Smooth muscle cell (in vitro differentiated cells): ENCODE measurements around the gene LLCFC1. TPM values are rescaled to one million over a fixed set of nuclear protein-coding genes. Genes with fewer than 3 reads are reported as not detected.

Experiments
- DNase-seq: peaks from one replicate; lab custom pipeline; 2025; ENCODE audit not compliant: unreplicated experiment; lab: John Stamatoyannopoulos, UW
- H2AFZ ChIP-seq: fragments of 200-600 bp; sonication (generic); 2 replicates; pipeline ENCODE4 v1.6.0; 2016; ENCODE audit warnings: antibody characterized with exemption, low read depth, mild to moderate bottlenecking
- H3F3A ChIP-seq: fragments of 200-600 bp; sonication (generic); 2 replicates; pipeline ENCODE4 v1.6.0; 2017; ENCODE audit warnings: antibody characterized with exemption, low read depth
- H3K27ac ChIP-seq: fragments of 200-600 bp; sonication (generic); 2 replicates; pipeline ENCODE4 v1.5.1; 2016; ENCODE audit warnings: low read depth, mild to moderate bottlenecking
- H3K27me3 ChIP-seq: fragments of 200-600 bp; sonication (generic); 2 replicates; pipeline ENCODE4 v1.6.1; 2016; ENCODE audit warnings: low read depth, mild to moderate bottlenecking
- H3K36me3 ChIP-seq: fragments of 200-600 bp; sonication (generic); 2 replicates; pipeline ENCODE4 v1.5.1; 2016; ENCODE audit warnings: low read depth
- H3K4me1 ChIP-seq: fragments of 200-600 bp; sonication (generic); 2 replicates; pipeline ENCODE4 v1.5.1; 2016; ENCODE audit warnings: low read depth
- H3K4me2 ChIP-seq: fragments of 200-600 bp; sonication (generic); 2 replicates; pipeline ENCODE4 v1.6.0; 2016; ENCODE audit warnings: mild to moderate bottlenecking
- H3K4me3 ChIP-seq: fragments of 200-600 bp; sonication (generic); 2 replicates; pipeline ENCODE4 v1.5.1; 2016; ENCODE audit warnings: mild to moderate bottlenecking
- H3K79me2 ChIP-seq: fragments of 200-600 bp; sonication (generic); 2 replicates; pipeline ENCODE4 v1.6.0; 2016; ENCODE audit warnings: low read depth, mild to moderate bottlenecking
- H3K9ac ChIP-seq: fragments of 200-600 bp; sonication (generic); 2 replicates; pipeline ENCODE4 v1.6.0; 2016; ENCODE audit warnings: low read depth
- H3K9me3 ChIP-seq: fragments of 200-600 bp; sonication (generic); replicated peaks from 2 replicates; pipeline ENCODE4 v1.5.1; 2016; ENCODE audit warnings: low read depth
- H4K20me1 ChIP-seq: fragments of 200-600 bp; sonication (generic); 2 replicates; pipeline ENCODE4 v1.6.0; 2016; ENCODE audit warnings: low read depth
- CTCF ChIP-seq: fragments of 200-600 bp; sonication (generic); IDR thresholded peaks from 2 replicates; pipeline ENCODE4 v1.5.1; 2017; ENCODE audit warnings: borderline replicate concordance, mild to moderate bottlenecking, antibody characterized with exemption; ENCODE audit not compliant: insufficient read depth, poor library complexity, severe bottlenecking
- WGBS: methylation state at CpG from one replicate; pipeline ENCODE4 v1.1.7; 2016; ENCODE audit warnings: low lambda C conversion rate; 5-methylcytosine and 5-hydroxymethylcytosine counted together
- polyA plus RNA-seq: library from polyadenylated mRNA; unstranded; fragments of >200 nt; fragmentation: Nextera tagmentation; extraction: Ambion mirVana; gene quantifications from 2 replicates; pipeline ENCODE4 v1.2.1, GENCODE V29; 2016
- total RNA-seq: library from RNA; depleted of rRNA; stranded (reverse); fragments of >200 nt; gene quantifications from 2 replicates; pipeline ENCODE4 v1.2.3, GENCODE V29; 2014

The LLCFC1 gene
- total and polyA plus RNA-seq, 2 experiments from 2014 or later = not detected

- H3K4me3 ChIP-seq = no peak overlapping the region
- no peaks in the 10 kb centered on the region for H3K79me2 ChIP-seq
- no peaks in the 10 kb centered on the region for H3F3A ChIP-seq
- H2AFZ ChIP-seq = no peak overlapping the region
- H3K9ac ChIP-seq = no peak overlapping the region
- no peak for TF ChIP-seq CTCF
- H3K27me3 ChIP-seq = peaks cover 13% of the 10 kb centered on the region
- no peaks in the 10 kb centered on the region for H4K20me1 ChIP-seq
- H3K4me1 ChIP-seq = no peaks in the 10 kb centered on the region
- no peak overlapping the region for H3K27ac ChIP-seq
- no peak for DNase-seq
- 87% methylated on average over 10 of the region's 10 CpGs for WGBS
- H3K9me3 ChIP-seq = no peaks in the 10 kb centered on the region
- no peaks in the 10 kb centered on the region for H3K36me3 ChIP-seq
- H3K4me2 ChIP-seq = no peak overlapping the region
These were observed 47.7 kb upstream of the LLCFC1 start for GRCh38 chr7:142891490-142892082.

GRCh38 chr7:142892951-142893350 lies 46.3 kb upstream of the LLCFC1 start:
- no peaks in the 10 kb centered on the region for H3K79me2 ChIP-seq
- H3K4me1 ChIP-seq = no peaks in the 10 kb centered on the region
- peaks cover 20% of the 10 kb centered on the region for H3K27me3 ChIP-seq
- H3K9ac ChIP-seq = no peak overlapping the region
- H2AFZ ChIP-seq = no peak overlapping the region
- no peak for TF ChIP-seq CTCF
- H3K9me3 ChIP-seq = no peaks in the 10 kb centered on the region
- no peaks in the 10 kb centered on the region for H3K36me3 ChIP-seq
- WGBS = 87% methylated on average over 5 of the region's 5 CpGs
- no peak for DNase-seq
- H3K27ac ChIP-seq = no peak overlapping the region
- H4K20me1 ChIP-seq = no peaks in the 10 kb centered on the region
- H3K4me3 ChIP-seq = no peak overlapping the region
- H3F3A ChIP-seq = no peaks in the 10 kb centered on the region
- H3K4me2 ChIP-seq = no peak overlapping the region

GRCh38 chr7:142894112-142894984 lies 44.9 kb upstream of the LLCFC1 start:
- no peak for DNase-seq
- Histone ChIP-seq H3F3A (no peaks in the 10 kb centered on the region), H2AFZ (no peak overlapping the region), H3K27ac (no peak overlapping the region), H3K36me3 (no peaks in the 10 kb centered on the region), H3K4me2 (no peak overlapping the region), H3K79me2 (no peaks in the 10 kb centered on the region), H3K4me1 (no peaks in the 10 kb centered on the region), H3K9ac (no peak overlapping the region), H4K20me1 (no peaks in the 10 kb centered on the region), H3K27me3 (peaks cover 20% of the 10 kb centered on the region), H3K9me3 (no peaks in the 10 kb centered on the region), H3K4me3 (no peak overlapping the region)
- WGBS = 88% methylated on average over 12 of the region's 12 CpGs
- no peak for TF ChIP-seq CTCF
